ENCODE results near the gene NFX1. TPM values are rescaled to one million over a fixed set of nuclear protein-coding genes. Genes with fewer than 3 reads are reported as not detected.

Gene NFX1
- total and polyA plus RNA-seq, 4 donors, result 13.7 to 27.9 (median 14.6) TPM

GRCh38 chr9:33288235-33288634, 2.1 kb upstream of the NFX1 start:
- Histone ChIP-seq H3K27ac (ENCODE audit: low read depth in 1 of 2, low read length in 2 of 2) (peak overlapping the region in 1 of 2 donors; percentile 100), H3K9ac (ENCODE audit: low read depth in 1 of 2, low read length in 2 of 2) (no peak overlapping the region), H3K4me3 (ENCODE audit: low read depth in 1 of 3, low read length in 3 of 3) (no peak overlapping the region), H3K36me3 (ENCODE audit: control insufficient read depth in 4 of 4, insufficient read depth in 3 of 4, low read depth in 1 of 4, low read length in 3 of 4) (peaks cover 0 to 6% (median 3%) of the 10 kb centered on the region in 4 donors), H3K9me3 (ENCODE audit: control insufficient read depth in 4 of 4, low read length in 3 of 4) (no peaks in the 10 kb centered on the region), H3K4me1 (ENCODE audit: control insufficient read depth in 4 of 4, insufficient read depth in 4 of 4, low read length in 3 of 4) (peaks cover 11 to 36% (median 22%) of the 10 kb centered on the region in 4 donors), H3K27me3 (ENCODE audit: control insufficient read depth in 4 of 4, insufficient read depth in 4 of 4, low read length in 3 of 4) (no peaks in the 10 kb centered on the region)
- TF ChIP-seq REST (IDR thresholded peaks at IDR 0.05) (no peak), NR2F2 (IDR thresholded peaks at IDR 0.05) (no peak), CTCF (IDR thresholded peaks at IDR 0.05; ENCODE audit: low read depth, low read length, missing input control) (no peak), HNF4G (IDR thresholded peaks at IDR 0.05) (no peak), ATF3 (IDR thresholded peaks at IDR 0.05) (no peak), EGR1 (IDR thresholded peaks at IDR 0.05; ENCODE audit: low read depth in 2 of 2) (no peak), MAX (IDR thresholded peaks at IDR 0.05) (no peak), FOXA2 (IDR thresholded peaks at IDR 0.05) (no peak), ZBTB33 (IDR thresholded peaks at IDR 0.05) (no peak), JUND (IDR thresholded peaks at IDR 0.05) (no peak), TAF1 (conservative IDR thresholded peaks at IDR 0.05) (no peak), FOXA1 (IDR thresholded peaks at IDR 0.05) (no peak), RAD21 (IDR thresholded peaks at IDR 0.05) (no peak), HNF4A (conservative IDR thresholded peaks at IDR 0.05) (no peak), YY1 (IDR thresholded peaks at IDR 0.05) (no peak)
- WGBS, result 86% methylated on average over 4 of the region's 4 CpGs
- no peak for DNase-seq (ENCODE audit: low spot score)

- 75% methylated on average over 14 of the region's 14 CpGs for WGBS
- DNase-seq (ENCODE audit: low spot score), result no peak
- Histone ChIP-seq H3K4me1 (ENCODE audit: control insufficient read depth in 4 of 4, insufficient read depth in 4 of 4, low read length in 3 of 4) (peaks cover 11 to 38% (median 28%) of the 10 kb centered on the region in 4 donors), H3K36me3 (ENCODE audit: control insufficient read depth in 4 of 4, insufficient read depth in 3 of 4, low read depth in 1 of 4, low read length in 3 of 4) (peaks cover 0 to 2% (median 0%) of the 10 kb centered on the region in 4 donors), H3K4me3 (ENCODE audit: low read depth in 1 of 3, low read length in 3 of 3) (no peak overlapping the region), H3K9ac (ENCODE audit: low read depth in 1 of 2, low read length in 2 of 2) (no peak overlapping the region), H3K27me3 (ENCODE audit: control insufficient read depth in 4 of 4, insufficient read depth in 4 of 4, low read length in 3 of 4) (no peaks in the 10 kb centered on the region), H3K27ac (ENCODE audit: low read depth in 1 of 2, low read length in 2 of 2) (peak overlapping the region; percentile 99 to 100), H3K9me3 (ENCODE audit: control insufficient read depth in 4 of 4, low read length in 3 of 4) (no peaks in the 10 kb centered on the region)
- TF ChIP-seq NR2F2 (IDR thresholded peaks at IDR 0.05) (no peak), SP1 (IDR thresholded peaks at IDR 0.05) (no peak), HNF4A (conservative IDR thresholded peaks at IDR 0.05) (no peak), GABPA (IDR thresholded peaks at IDR 0.05 in 1 of 2, conservative IDR thresholded peaks at IDR 0.05 in 1 of 2) (no peak), FOXA1 (IDR thresholded peaks at IDR 0.05) (no peak), ZBTB33 (IDR thresholded peaks at IDR 0.05) (no peak), ATF3 (IDR thresholded peaks at IDR 0.05) (no peak), RAD21 (IDR thresholded peaks at IDR 0.05) (no peak), YY1 (IDR thresholded peaks at IDR 0.05) (no peak), JUND (IDR thresholded peaks at IDR 0.05) (no peak), CTCF (IDR thresholded peaks at IDR 0.05; ENCODE audit: low read depth, low read length, missing input control) (no peak), HNF4G (IDR thresholded peaks at IDR 0.05) (no peak), MAX (IDR thresholded peaks at IDR 0.05) (no peak)
Measured at GRCh38 chr9:33288828-33289483, 1.4 kb upstream of the NFX1 start.

All from liver (tissue), 9 donors.